Activated gamma-delta T cell treated with anti-CD3 and anti-CD28 coated beads, Interleukin-2, amount 50 U/mL, for 16 hours (primary cell): Measurements from ENCODE around the gene AKAP5.

Experiments used
- DNase-seq: peaks from one replicate; pipeline ENCODE4 v3.0.0-alpha.2; 2020; ENCODE audit warnings: low read depth

The AKAP5 gene, protein sequence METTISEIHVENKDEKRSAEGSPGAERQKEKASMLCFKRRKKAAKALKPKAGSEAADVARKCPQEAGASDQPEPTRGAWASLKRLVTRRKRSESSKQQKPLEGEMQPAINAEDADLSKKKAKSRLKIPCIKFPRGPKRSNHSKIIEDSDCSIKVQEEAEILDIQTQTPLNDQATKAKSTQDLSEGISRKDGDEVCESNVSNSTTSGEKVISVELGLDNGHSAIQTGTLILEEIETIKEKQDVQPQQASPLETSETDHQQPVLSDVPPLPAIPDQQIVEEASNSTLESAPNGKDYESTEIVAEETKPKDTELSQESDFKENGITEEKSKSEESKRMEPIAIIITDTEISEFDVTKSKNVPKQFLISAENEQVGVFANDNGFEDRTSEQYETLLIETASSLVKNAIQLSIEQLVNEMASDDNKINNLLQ

DNA sequence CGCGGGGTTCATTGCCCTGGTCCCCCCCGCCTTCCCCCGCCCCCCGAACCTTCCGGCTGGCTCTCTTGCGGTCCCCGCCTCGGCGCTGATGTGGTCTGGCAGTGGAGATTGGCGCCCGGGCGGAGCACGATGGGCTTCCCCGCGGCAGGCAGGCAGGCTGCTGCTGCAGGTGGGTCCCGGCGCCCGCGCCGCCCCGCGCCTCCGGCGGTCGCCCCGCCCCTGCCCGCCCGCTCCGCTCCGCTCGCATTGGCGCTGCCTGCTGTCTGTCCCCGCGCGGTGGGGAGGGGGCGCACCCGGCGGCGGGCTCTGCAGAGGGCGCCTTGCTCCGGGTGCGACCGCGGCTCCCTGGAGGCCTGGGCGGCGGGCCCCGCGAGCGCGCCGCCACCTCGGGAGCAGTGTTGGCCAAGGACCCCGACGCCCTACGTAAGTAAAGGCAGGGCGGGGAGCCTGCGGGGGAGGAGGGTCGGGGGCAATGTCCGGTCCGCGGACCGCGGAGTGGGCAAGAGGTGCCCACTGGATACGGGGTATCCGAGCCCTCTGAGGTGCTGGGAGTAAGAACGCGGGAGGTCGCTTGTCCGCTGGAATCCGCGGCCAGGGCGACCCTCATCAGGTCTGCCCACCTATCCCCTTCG, at the start of gene AKAP5:
Gene AKAP5, plus strand, starts transcription at position 309 of the 632 bp plus-strand sequence. CDS start 2,896 bp downstream, outside the sequence.
- peak; percentile 48 for DNase-seq

DNA sequence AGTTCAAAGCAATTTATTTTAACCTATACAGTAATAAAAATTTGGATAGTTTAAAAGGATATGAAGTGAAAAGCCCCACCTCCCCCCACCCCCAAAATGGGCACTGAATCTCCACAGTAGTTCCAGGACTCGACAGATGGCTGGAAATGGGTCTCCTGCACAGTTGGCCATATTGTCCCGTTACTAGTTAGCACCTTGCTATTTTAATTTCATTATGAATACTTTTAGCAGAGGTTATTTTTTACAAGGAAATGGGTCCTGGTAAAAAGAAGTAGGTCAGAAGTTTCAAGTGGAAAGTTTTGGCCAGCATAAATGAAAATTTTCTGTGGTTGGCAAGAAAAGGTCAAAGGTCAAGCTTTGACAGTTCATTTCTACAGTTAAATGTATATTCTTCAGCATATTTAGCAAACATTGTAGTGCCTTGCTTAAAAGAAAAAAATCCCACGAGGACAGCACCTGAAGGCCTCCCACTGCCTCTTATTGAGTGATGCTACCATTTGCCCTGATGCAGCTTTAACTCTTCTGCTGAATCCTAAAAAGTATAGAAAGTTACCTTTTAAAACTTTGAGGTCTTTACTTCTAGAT, 48.9 kb upstream of the AKAP5 start:
- no peak for DNase-seq

DNA sequence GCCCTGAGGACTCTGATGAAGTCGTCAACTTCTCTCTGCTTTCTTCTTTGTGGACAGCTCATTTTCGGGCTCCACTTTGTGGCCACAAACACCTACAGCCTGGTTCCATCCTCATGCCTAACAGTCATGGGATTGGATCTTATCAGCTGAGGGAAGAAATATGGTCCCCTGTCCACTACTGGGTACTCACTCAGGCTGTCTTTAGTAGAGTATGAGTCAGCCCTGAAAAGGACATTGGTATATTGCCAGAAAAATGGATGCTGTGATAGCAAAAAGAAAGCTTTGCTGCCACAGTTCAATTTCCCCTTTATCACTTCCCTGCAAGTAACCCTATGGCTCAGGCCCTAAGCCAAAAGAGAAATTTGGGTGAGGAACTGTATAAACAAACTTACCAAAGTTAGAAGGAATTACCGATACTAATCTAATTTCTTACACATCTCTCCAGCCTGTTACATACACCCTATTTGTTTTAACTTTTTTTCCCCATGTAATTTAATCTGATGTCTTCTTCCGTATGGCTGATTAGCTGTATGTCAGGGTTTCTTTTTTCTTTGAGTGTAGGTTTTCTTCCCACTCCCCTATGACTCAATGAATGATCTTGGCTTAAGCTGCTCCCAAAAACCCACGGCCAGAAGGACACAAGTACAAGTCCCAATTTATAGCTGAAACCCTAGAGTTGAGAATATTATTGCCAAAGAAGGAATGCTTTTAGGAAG, 48.1 kb upstream of the AKAP5 start:
- no peak for DNase-seq

DNA sequence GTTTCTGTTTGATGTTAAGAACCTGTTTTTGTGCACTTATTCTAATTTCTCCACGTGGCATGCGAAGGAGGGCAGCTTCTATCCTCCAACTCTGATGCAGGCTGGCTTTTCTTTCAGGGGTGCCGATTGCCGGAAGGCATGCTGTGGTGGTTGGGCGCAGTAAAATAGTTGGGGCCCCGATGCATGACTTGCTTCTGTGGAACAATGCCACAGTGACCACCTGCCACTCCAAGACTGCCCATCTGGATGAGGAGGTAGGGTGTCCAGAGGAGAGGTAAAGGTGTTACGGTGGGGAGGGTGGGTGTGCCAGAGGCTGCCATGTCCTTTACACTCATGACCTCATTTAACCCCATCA, 47.6 kb upstream of the AKAP5 start:
- no peak for DNase-seq

DNA sequence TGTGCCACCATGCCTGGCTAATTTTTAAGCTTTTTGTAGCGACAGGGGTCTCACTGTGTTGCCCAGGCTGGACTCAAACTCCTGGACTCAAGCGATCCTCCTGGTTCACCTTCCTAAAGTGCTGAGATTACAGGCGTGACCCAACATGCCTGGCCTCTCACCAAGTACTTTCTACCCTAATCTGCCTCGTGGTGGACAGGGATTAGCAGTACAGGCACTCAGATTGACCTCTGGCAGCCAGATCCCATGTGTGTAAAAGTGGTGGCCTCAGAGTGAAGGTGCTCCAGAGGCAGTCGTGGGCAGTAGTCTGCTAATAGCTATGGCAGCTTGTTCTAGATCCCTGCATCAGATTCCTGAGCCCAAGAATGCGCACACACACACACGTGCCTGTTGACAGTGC, 46.3 kb upstream of the AKAP5 start:
- no peak for DNase-seq

DNA sequence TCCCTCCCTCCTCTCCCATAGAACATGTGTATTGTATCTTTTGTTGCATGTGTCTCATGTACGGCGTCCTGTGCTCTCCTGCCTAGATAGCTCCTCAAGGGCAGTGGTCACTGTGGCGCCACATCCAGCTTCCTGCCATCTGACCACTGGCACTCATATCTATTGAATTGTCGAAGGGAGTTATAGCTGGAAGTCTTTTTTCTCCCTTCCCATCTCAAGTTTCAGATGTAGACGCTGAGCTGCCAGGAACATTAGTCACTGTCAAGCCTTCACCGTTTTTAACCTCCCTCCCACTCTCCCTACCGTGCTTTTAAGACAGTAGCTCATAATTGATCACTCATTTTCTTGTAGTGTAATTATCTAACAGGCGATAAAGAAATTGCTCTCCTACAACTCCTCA, 44.1 kb upstream of the AKAP5 start:
- DNase-seq, result no peak

DNA sequence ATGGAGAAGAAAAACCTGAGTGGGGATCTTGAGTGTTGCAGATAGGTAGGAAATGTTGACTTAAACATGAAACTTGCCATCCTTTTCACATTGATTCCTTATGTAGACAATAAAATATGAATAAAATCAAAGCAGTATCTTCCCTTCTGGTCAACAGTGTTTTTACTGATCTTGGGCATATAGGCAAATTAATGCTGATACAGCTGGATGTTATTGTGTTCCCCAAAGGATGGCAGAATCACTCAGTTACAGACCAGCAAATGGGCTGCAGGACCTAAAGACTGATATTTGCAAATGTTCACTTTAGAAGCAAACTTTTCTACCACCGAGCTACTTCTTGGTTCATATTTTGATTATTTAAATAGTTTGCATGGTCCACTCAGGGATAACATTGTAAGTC, 43.3 kb upstream of the AKAP5 start:
- DNase-seq, result no peak

DNA sequence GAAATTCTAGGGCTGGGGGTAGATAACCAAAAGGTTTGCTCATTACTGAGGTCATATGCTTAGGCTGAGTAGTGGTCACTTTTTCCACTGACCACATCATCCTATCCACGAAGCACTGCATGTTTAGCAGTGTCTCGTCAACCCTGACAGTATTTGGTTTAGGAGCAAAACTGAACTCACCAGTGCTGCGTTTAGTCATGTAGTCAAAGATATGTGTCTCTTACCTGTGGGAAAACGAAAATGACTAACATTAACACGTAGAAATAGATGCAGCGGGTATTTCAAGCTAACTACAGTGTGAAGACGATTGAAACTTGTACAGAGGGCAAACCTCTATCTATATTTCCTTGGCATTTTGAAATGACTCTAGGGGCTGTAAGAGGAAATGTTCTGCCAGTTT, 42.5 kb upstream of the AKAP5 start:
- DNase-seq, result no peak

DNA sequence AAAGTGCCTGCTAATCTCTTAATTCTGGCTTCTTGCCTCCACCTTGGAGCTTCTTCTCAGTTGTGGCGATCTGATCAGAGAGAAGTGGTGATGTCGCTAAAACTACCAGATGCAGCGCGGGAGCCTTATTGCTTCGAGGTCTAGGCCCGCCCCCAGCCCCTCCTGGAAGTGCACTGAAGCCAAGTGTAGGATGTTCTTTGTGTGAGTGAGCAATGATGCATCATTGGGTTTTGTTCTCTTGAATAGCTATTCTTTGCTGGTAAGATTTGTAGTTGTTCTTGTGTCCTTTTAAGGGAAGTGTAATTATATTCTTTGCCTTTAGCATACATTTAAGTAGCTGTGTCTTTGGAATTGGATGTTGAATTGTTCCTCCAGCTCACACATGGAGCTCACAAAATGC, 41.3 kb upstream of the AKAP5 start:
- no peak for DNase-seq

DNA sequence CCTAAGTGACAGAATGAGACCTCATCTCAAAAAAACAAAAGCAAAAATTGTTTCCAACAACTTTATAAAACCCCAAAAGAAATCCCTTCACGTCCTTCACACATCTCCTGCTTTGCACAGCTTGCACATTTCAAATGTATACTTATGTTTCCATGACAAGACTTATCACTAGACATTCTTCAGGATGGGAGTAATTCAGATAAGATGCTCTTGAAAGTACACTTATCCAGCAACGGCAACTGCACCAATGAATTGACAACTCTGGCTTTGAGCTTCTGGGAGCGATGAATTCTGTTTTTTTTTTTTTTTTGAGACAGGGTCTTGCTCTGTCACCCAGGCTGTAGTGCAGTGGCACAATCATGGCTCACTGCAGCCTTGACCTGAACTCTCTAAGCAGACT, 30.8 kb upstream of the AKAP5 start:
- no peak for DNase-seq

DNA sequence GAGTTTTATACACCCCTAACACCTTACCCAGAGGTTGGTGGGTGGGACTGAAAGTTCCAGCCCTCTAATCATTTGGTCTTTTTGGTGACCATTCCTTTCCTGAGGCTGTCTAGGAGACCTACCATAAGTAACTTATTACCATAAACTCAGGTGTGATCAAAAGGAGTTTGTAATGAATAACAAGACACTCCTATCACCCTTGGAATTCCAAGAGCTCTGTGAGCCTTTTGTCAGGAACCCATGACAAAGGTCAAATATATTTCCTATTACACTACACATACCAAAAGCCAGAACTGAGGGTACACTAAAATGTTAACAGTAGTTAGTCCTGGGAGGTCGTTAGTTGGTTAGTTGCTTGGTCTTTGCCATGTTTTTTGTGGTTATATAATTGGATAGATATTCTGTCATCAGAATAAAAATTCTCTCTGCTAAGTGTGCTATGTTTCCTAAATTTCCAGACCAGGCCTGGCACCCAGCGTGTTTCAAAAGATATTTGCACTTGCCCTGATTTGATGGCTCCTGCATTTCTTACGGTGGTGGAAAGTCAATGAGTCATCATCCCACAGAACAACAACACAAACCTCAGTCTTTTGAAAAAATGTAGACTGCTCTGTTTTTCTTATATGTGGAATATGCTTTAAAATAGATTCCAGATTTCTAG, 27.0 kb upstream of the AKAP5 start:
- DNase-seq, result no peak

DNA sequence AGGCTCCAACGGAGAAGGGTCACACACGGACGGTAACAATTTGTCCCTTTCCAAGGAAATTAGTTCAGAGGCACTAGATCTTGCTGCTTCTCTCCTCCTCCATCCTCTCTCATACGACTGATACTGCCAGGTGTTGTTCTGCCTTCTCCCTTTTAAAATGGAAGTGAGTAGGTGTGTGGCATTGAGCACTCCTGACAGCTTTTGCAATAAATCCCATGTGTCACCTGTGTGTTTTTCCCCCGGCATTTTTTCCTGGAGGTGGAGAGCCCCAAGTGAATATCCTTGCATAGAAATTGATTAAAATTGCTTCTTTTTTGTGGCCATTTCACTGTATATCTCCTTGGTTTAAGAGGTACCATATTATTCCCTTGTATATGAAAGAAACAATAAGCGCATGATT, 26.2 kb upstream of the AKAP5 start:
- DNase-seq, result no peak

DNA sequence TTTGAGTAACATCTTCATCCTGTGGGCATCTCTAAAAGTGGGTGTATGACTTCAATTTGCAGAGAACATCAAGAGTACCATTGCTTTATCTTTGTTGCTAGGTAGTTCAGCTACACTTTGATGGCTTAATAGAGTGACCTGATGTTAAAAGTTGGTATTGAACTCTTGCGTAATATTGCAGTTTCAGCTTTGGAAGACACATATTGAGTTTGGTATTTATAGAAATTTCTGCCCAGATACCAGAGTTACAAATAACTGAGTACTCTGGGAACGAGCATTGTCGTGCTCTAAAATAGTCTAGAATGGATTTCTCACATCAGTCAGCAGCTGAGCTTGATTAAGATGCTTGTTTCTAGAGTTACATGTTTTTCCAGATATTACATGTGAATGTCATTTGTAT, 24.8 kb upstream of the AKAP5 start:
- no peak for DNase-seq

DNA sequence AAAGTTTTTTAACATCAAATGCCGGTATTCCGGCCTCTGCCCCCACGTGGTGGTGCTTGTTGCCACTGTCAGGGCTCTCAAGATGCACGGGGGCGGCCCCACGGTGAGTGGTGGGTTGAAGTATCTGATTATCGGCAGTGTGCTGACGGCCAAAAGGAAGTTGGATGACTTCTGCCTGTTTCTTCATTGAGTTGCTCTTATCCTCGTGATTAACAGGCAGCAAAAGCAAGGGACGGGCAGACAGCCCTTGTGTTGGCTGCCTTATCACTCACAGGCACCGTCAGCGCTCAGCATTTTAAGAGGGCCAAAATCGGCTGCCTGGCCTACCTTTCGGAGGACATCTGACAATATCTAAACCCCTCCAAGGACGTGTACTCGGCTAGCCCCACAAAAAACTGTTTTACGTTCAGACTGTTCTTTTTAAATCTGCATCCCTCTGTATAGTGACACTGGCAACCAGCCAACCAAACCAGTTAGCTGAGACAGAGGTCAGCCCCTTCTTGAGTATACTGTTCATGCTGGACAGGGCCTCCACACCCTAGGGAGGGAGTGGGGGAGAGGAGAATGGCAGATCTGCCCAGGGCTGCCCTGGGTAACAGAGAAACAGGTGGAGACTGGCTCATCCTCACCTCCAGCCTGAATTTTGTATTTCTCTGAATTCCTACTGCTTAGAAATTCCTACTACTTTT, 22.9 kb upstream of the AKAP5 start:
- DNase-seq, result no peak

DNA sequence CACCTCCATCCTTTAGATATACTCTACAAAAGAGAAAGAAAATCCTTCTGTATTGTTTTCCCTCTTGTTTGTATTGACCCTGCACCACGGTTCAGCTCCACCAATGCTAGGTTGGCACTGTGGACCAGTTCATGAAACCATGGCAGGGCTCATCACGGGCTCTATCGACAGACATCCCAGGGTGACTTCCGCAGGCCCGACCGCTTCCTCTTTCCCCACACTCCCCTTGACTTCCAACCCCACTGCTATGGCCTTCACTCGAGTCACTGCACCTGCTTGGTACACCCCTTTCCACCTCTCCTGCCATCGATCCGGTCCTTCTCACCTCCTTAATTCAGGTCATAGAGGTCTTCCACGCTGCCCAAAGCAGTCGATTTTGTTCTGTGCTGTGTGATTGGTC, 21.2 kb upstream of the AKAP5 start:
- no peak for DNase-seq

DNA sequence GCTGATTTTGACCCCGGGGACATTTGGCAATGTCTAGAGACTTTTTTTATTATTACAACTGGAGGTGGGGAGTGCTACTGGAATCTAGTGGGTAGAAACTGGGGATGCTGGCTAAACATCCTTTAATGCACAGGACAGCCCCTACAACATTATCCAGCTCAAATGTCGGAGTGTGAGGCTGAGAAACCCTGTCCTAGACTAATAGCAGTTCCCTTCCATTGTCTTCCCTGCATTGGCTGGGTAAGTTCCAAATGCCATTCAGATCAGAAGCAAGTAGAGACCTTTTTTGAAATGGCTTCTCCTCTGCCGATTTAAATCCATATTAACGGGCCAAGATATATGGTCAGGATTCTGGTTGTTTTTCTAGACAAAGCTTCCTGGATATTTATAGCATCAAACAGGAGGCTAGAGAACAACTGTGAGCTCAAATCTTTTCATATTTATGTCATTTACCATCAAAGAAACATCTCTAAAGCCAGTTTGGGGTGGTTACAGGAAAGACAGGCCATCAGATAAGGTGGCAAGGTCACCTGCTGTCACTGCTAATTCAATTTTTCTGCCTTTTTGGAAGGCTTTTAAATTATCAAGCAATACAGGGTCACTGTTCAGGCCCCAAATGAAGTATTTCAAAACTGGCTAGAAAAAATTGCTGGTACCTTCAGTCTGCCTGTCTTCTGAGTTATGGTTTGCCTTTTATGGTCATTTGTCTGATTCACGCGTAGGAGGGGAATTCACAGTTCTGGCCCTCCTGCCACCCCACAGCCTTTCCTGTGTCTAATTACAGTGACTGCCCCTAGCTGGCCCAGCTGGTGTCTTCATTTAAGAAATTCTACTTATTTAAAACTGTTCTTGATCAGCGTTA, 20.1 kb upstream of the AKAP5 start:
- peak; percentile 30 for DNase-seq

DNA sequence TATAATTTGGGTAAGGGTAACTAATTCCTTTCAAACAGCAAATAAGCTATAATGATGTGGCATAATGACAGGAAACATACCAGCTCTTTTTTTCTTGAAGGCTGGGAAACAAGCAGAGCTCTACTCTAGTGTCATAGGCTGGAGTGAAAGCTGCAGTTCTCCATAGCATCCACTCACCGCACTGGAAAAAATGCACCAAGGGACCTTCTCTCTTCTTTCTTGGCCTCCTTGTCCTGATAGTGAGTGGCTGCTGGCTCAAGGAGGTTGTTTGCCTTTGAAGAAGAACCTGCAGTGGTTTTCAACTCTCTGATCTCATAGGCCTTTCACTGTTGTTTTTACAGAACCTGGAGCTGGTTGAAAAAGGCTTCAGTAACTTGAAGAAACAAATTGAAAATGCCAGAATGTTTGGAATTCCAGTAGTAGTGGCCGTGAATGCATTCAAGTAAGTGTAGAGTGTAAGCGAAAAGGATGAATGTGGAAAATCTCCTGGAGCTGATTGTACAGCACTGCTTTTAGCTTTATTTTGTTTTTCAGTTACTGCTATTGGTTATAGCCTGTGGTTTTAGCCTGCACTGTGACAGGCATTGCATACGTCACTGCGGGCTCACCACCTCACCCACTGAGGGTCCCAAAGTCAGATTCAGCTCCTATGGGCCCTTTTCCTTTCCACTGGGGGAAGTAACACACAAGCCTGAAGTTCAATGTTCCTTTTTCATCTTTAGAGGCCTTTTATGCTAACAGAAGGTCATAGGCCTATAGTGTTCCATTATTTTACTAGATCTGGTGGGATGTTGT, 17.2 kb upstream of the AKAP5 start:
- no peak for DNase-seq

DNA sequence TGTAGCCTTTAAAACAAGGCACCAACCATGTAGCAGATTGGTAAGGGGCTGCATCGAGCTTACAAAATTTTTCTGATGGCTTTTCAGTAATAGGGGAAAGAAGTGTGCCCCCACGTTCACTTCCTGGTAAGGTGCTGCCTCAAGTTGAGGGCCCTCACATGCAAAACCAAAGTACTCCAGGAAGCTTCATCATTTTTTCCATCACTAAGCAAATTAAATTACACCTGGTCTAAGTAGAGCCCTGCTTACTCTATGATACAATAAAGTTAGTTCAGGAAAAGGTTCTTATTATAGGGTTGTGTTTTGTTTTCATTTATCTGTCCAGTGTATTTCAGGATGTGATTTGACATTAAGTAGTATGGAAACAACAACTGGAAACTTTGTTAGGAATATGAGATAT, 15.0 kb upstream of the AKAP5 start:
- DNase-seq, result no peak

DNA sequence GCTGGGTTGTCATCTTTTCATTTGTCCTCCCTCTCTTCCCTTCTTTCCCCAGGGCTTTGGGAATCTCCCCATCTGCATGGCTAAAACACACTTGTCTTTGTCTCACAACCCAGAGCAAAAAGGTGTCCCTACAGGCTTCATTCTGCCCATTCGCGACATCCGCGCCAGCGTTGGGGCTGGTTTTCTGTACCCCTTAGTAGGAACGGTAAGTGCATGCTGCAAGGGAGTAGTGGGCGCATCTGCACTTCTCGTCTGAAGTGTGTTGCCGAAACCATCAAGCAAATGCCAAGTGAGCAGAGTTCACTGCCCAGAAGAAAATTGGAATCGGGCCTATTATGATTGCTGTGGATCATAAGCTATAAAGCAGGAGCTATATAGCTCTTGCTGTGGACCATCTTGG, 10.6 kb upstream of the AKAP5 start:
- DNase-seq, result no peak
